Measurements from ENCODE around the gene GPA33. TPM values are rescaled to one million over a fixed set of nuclear protein-coding genes. Genes with fewer than 3 reads are reported as not detected.

Gene GPA33
- total RNA-seq, 1 donor from 2014 or later = not detected

- Mint-ChIP-seq H3K4me3 (peak overlapping the region; percentile 68), H3K9me3 (no peaks in the 10 kb centered on the region), H3K4me1 (peaks cover 18% of the 10 kb centered on the region), H3K36me3 (ENCODE audit: low read depth) (no peaks in the 10 kb centered on the region), H3K27me3 (no peaks in the 10 kb centered on the region), H3K27ac (peak overlapping the region; percentile 92)
- intact Hi-C loops (cut with micrococcal nuclease) = loop anchor here (5.0 kb wide), 1 partner anchor 32 kb away; no protein-coding TSS in a partner anchor
- DNase-seq = no peak
Observed at GRCh38 chr1:167089939-167090313, 251 bp downstream of the GPA33 start.

- intact Hi-C loops (cut with micrococcal nuclease) = loop anchor here (5.0 kb wide), 1 partner anchor 33 kb away; no protein-coding TSS in a partner anchor
- no peaks in the 10 kb centered on the region for H3K27me3 Mint-ChIP-seq
- no peak overlapping the region for H3K4me3 Mint-ChIP-seq
- H3K27ac Mint-ChIP-seq = peak overlapping the region; percentile 1
- DNase-seq = no peak
- H3K36me3 Mint-ChIP-seq (ENCODE audit: low read depth) = no peaks in the 10 kb centered on the region
- no peaks in the 10 kb centered on the region for H3K9me3 Mint-ChIP-seq
- peaks cover 18% of the 10 kb centered on the region for H3K4me1 Mint-ChIP-seq
Observed at GRCh38 chr1:167088746-167089417, 1.3 kb downstream of the GPA33 start.

- H3K4me1 Mint-ChIP-seq = peaks cover 16% of the 10 kb centered on the region
- no peak overlapping the region for H3K4me3 Mint-ChIP-seq
- peaks cover 4% of the 10 kb centered on the region for H3K27me3 Mint-ChIP-seq
- H3K27ac Mint-ChIP-seq = no peak overlapping the region
- no peaks in the 10 kb centered on the region for H3K9me3 Mint-ChIP-seq
- intact Hi-C loops (cut with micrococcal nuclease) = loop anchor here (2.0 to 5.0 kb wide), 2 partner anchors 16 to 36 kb away; no protein-coding TSS in a partner anchor
- no peaks in the 10 kb centered on the region for H3K36me3 Mint-ChIP-seq (ENCODE audit: low read depth)
- no peak for DNase-seq
Observed at GRCh38 chr1:167086768-167087167, 3.4 kb downstream of the GPA33 start.

- Mint-ChIP-seq H3K27me3 (peaks cover 4% of the 10 kb centered on the region), H3K9me3 (no peaks in the 10 kb centered on the region), H3K27ac (no peak overlapping the region), H3K4me3 (no peak overlapping the region), H3K36me3 (ENCODE audit: low read depth) (no peaks in the 10 kb centered on the region), H3K4me1 (peaks cover 16% of the 10 kb centered on the region)
- no peak for DNase-seq
- intact Hi-C loops (cut with micrococcal nuclease) = loop anchor here (2.0 to 5.0 kb wide), 2 partner anchors 17 to 36 kb away; no protein-coding TSS in a partner anchor
Observed at GRCh38 chr1:167086033-167086432, 4.1 kb downstream of the GPA33 start.

GRCh38 chr1:167084757-167085156 lies 5.4 kb downstream of the GPA33 start:
- Mint-ChIP-seq H3K9me3 (no peaks in the 10 kb centered on the region), H3K27ac (no peak overlapping the region)

GRCh38 chr1:167083871-167084270 lies 6.3 kb downstream of the GPA33 start:
- intact Hi-C loops (cut with micrococcal nuclease) = no loop called here
- Mint-ChIP-seq H3K4me1 (no peaks in the 10 kb centered on the region), H3K27me3 (peaks cover 12% of the 10 kb centered on the region), H3K9me3 (no peaks in the 10 kb centered on the region), H3K36me3 (ENCODE audit: low read depth) (no peaks in the 10 kb centered on the region), H3K27ac (no peak overlapping the region), H3K4me3 (no peak overlapping the region)
- DNase-seq = no peak

More at GRCh38 chr1:167084757-167085156, 5.4 kb downstream of the GPA33 start:
- Mint-ChIP-seq H3K27me3 (peaks cover 12% of the 10 kb centered on the region), H3K4me1 (peaks cover 4% of the 10 kb centered on the region), H3K36me3 (ENCODE audit: low read depth) (no peaks in the 10 kb centered on the region), H3K4me3 (no peak overlapping the region)
- no peak for DNase-seq
- intact Hi-C loops (cut with micrococcal nuclease) = loop anchor here (5.0 kb wide), 1 partner anchor 38 kb away; no protein-coding TSS in a partner anchor

GRCh38 chr1:167083066-167083665 lies 7.0 kb downstream of the GPA33 start:
- Mint-ChIP-seq H3K27ac (no peak overlapping the region), H3K9me3 (no peaks in the 10 kb centered on the region), H3K36me3 (ENCODE audit: low read depth) (no peaks in the 10 kb centered on the region), H3K27me3 (peaks cover 15% of the 10 kb centered on the region), H3K4me3 (no peak overlapping the region), H3K4me1 (no peaks in the 10 kb centered on the region)
- DNase-seq = no peak
- intact Hi-C loops (cut with micrococcal nuclease) = no loop called here

GRCh38 chr1:167082511-167083027 lies 7.6 kb downstream of the GPA33 start:
- Mint-ChIP-seq H3K4me3 (no peak overlapping the region), H3K27me3 (peaks cover 15% of the 10 kb centered on the region), H3K27ac (no peak overlapping the region), H3K9me3 (no peaks in the 10 kb centered on the region), H3K36me3 (ENCODE audit: low read depth) (no peaks in the 10 kb centered on the region), H3K4me1 (no peaks in the 10 kb centered on the region)
- intact Hi-C loops (cut with micrococcal nuclease) = no loop called here
- no peak for DNase-seq

GRCh38 chr1:167081594-167082156 lies 8.5 kb downstream of the GPA33 start:
- no peak overlapping the region for H3K27ac Mint-ChIP-seq
- peaks cover 3% of the 10 kb centered on the region for H3K4me1 Mint-ChIP-seq

GRCh38 chr1:167077868-167078210 lies 12.3 kb downstream of the GPA33 start:
- no peaks in the 10 kb centered on the region for H3K36me3 Mint-ChIP-seq (ENCODE audit: low read depth)
- H3K4me3 Mint-ChIP-seq = no peak overlapping the region
- intact Hi-C loops (cut with micrococcal nuclease) = no loop called here
- H3K27me3 Mint-ChIP-seq = peaks cover 15% of the 10 kb centered on the region
- peaks cover 15% of the 10 kb centered on the region for H3K4me1 Mint-ChIP-seq
- no peaks in the 10 kb centered on the region for H3K9me3 Mint-ChIP-seq
- no peak overlapping the region for H3K27ac Mint-ChIP-seq
- no peak for DNase-seq

More at GRCh38 chr1:167081594-167082156, 8.5 kb downstream of the GPA33 start:
- Mint-ChIP-seq H3K27me3 (peaks cover 15% of the 10 kb centered on the region), H3K4me3 (no peak overlapping the region), H3K9me3 (no peaks in the 10 kb centered on the region), H3K36me3 (ENCODE audit: low read depth) (no peaks in the 10 kb centered on the region)
- intact Hi-C loops (cut with micrococcal nuclease) = no loop called here
- DNase-seq = no peak

GRCh38 chr1:167077128-167077867 lies 12.9 kb downstream of the GPA33 start:
- no peak overlapping the region for H3K27ac Mint-ChIP-seq

GRCh38 chr1:167076136-167076710 lies 14.0 kb downstream of the GPA33 start:
- intact Hi-C loops (cut with micrococcal nuclease) = no loop called here
- Mint-ChIP-seq H3K9me3 (no peaks in the 10 kb centered on the region), H3K36me3 (ENCODE audit: low read depth) (no peaks in the 10 kb centered on the region), H3K4me1 (peaks cover 15% of the 10 kb centered on the region), H3K27ac (no peak overlapping the region), H3K27me3 (peaks cover 11% of the 10 kb centered on the region), H3K4me3 (no peak overlapping the region)
- no peak for DNase-seq

More at GRCh38 chr1:167077128-167077867, 12.9 kb downstream of the GPA33 start:
- Mint-ChIP-seq H3K27me3 (peaks cover 15% of the 10 kb centered on the region), H3K9me3 (no peaks in the 10 kb centered on the region), H3K36me3 (ENCODE audit: low read depth) (no peaks in the 10 kb centered on the region), H3K4me1 (peaks cover 15% of the 10 kb centered on the region), H3K4me3 (no peak overlapping the region)
- no peak for DNase-seq
- intact Hi-C loops (cut with micrococcal nuclease) = no loop called here

- intact Hi-C loops (cut with micrococcal nuclease) = no loop called here
- Mint-ChIP-seq H3K27ac (no peak overlapping the region), H3K36me3 (ENCODE audit: low read depth) (no peaks in the 10 kb centered on the region), H3K27me3 (no peaks in the 10 kb centered on the region), H3K4me3 (no peak overlapping the region), H3K4me1 (peaks cover 10% of the 10 kb centered on the region), H3K9me3 (no peaks in the 10 kb centered on the region)
- DNase-seq = no peak
Observed at GRCh38 chr1:167071286-167071685, 18.9 kb downstream of the GPA33 start.

Data from activated CD4-positive, alpha-beta T cell treated with anti-CD3 and anti-CD28 coated beads, Interleukin-2, amount 10 ng/mL, durations not matched to agents 24 days and 14 days (primary cell).